Measurements from ENCODE around the gene OR8S1. TPM values are rescaled to one million over a fixed set of nuclear protein-coding genes. Genes with fewer than 3 reads are reported as not detected.

Gene OR8S1
- total and polyA plus RNA-seq, 4 donors = not detected

GRCh38 chr12:48567731-48568130, 42.3 kb downstream of the OR8S1 start:
- Histone ChIP-seq H3K9me3 (ENCODE audit: control insufficient read depth in 4 of 4, low read length in 3 of 4) (no peaks in the 10 kb centered on the region), H3K4me1 (ENCODE audit: control insufficient read depth in 4 of 4, insufficient read depth in 4 of 4, low read length in 3 of 4) (no peaks in the 10 kb centered on the region), H3K36me3 (ENCODE audit: control insufficient read depth in 4 of 4, insufficient read depth in 3 of 4, low read depth in 1 of 4, low read length in 3 of 4) (no peaks in the 10 kb centered on the region), H3K27ac (ENCODE audit: low read depth in 1 of 2, low read length in 2 of 2) (no peak overlapping the region), H3K27me3 (ENCODE audit: control insufficient read depth in 4 of 4, insufficient read depth in 4 of 4, low read length in 3 of 4) (peaks cover 0 to 5% (median 1%) of the 10 kb centered on the region in 4 donors), H3K9ac (ENCODE audit: low read depth in 1 of 2, low read length in 2 of 2) (no peak overlapping the region), H3K4me3 (ENCODE audit: low read depth in 1 of 3, low read length in 3 of 3) (no peak overlapping the region)
- no peak for TF ChIP-seq FOXA1 (IDR thresholded peaks at IDR 0.05)
- no peak for TF ChIP-seq HNF4G (IDR thresholded peaks at IDR 0.05)
- TF ChIP-seq ATF3 (IDR thresholded peaks at IDR 0.05) = no peak
- no peak for TF ChIP-seq CTCF (IDR thresholded peaks at IDR 0.05; ENCODE audit: low read depth, low read length, missing input control)
- TF ChIP-seq HNF4A (conservative IDR thresholded peaks at IDR 0.05) = no peak
- TF ChIP-seq, protein P1, sequence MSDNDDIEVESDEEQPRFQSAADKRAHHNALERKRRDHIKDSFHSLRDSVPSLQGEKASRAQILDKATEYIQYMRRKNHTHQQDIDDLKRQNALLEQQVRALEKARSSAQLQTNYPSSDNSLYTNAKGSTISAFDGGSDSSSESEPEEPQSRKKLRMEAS (IDR thresholded peaks at IDR 0.05) = no peak
- TF ChIP-seq, protein P2, sequence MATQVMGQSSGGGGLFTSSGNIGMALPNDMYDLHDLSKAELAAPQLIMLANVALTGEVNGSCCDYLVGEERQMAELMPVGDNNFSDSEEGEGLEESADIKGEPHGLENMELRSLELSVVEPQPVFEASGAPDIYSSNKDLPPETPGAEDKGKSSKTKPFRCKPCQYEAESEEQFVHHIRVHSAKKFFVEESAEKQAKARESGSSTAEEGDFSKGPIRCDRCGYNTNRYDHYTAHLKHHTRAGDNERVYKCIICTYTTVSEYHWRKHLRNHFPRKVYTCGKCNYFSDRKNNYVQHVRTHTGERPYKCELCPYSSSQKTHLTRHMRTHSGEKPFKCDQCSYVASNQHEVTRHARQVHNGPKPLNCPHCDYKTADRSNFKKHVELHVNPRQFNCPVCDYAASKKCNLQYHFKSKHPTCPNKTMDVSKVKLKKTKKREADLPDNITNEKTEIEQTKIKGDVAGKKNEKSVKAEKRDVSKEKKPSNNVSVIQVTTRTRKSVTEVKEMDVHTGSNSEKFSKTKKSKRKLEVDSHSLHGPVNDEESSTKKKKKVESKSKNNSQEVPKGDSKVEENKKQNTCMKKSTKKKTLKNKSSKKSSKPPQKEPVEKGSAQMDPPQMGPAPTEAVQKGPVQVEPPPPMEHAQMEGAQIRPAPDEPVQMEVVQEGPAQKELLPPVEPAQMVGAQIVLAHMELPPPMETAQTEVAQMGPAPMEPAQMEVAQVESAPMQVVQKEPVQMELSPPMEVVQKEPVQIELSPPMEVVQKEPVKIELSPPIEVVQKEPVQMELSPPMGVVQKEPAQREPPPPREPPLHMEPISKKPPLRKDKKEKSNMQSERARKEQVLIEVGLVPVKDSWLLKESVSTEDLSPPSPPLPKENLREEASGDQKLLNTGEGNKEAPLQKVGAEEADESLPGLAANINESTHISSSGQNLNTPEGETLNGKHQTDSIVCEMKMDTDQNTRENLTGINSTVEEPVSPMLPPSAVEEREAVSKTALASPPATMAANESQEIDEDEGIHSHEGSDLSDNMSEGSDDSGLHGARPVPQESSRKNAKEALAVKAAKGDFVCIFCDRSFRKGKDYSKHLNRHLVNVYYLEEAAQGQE (IDR thresholded peaks at IDR 0.05) = no peak
- no peak for DNase-seq (ENCODE audit: low spot score)
- WGBS = 79% methylated on average over 4 of the region's 4 CpGs

- TF ChIP-seq HNF4A (conservative IDR thresholded peaks at IDR 0.05) = no peak
- TF ChIP-seq, protein P1 (IDR thresholded peaks at IDR 0.05) = no peak
- TF ChIP-seq, protein P3, sequence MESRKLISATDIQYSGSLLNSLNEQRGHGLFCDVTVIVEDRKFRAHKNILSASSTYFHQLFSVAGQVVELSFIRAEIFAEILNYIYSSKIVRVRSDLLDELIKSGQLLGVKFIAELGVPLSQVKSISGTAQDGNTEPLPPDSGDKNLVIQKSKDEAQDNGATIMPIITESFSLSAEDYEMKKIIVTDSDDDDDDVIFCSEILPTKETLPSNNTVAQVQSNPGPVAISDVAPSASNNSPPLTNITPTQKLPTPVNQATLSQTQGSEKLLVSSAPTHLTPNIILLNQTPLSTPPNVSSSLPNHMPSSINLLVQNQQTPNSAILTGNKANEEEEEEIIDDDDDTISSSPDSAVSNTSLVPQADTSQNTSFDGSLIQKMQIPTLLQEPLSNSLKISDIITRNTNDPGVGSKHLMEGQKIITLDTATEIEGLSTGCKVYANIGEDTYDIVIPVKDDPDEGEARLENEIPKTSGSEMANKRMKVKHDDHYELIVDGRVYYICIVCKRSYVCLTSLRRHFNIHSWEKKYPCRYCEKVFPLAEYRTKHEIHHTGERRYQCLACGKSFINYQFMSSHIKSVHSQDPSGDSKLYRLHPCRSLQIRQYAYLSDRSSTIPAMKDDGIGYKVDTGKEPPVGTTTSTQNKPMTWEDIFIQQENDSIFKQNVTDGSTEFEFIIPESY (IDR thresholded peaks at IDR 0.05) = no peak
- TF ChIP-seq FOXA2 (IDR thresholded peaks at IDR 0.05) = no peak
- TF ChIP-seq NR2F2 (IDR thresholded peaks at IDR 0.05) = no peak
- TF ChIP-seq TAF1 (conservative IDR thresholded peaks at IDR 0.05) = no peak
- H3K9ac ChIP-seq (ENCODE audit: low read depth in 1 of 2, low read length in 2 of 2) = no peak within 1 kb of the TSS
- 65% methylated on average over 1 of the region's 1 CpG for WGBS
- no peaks in the 10 kb centered on the region for H3K9me3 ChIP-seq (ENCODE audit: control insufficient read depth in 4 of 4, low read length in 3 of 4)
- no peaks in the 10 kb centered on the region for H3K4me1 ChIP-seq (ENCODE audit: control insufficient read depth in 4 of 4, insufficient read depth in 4 of 4, low read length in 3 of 4)
- no peak for DNase-seq (ENCODE audit: low spot score)
- H3K36me3 ChIP-seq (ENCODE audit: control insufficient read depth in 4 of 4, insufficient read depth in 3 of 4, low read depth in 1 of 4, low read length in 3 of 4) = no peaks in the 10 kb centered on the region
- H3K4me3 ChIP-seq (ENCODE audit: low read depth in 1 of 3, low read length in 3 of 3) = no peak within 1 kb of the TSS
- H3K27me3 ChIP-seq (ENCODE audit: control insufficient read depth in 4 of 4, insufficient read depth in 4 of 4, low read length in 3 of 4) = peaks cover 0 to 5% (median 1%) of the 10 kb centered on the region in 4 donors
- no peak within 1 kb of the TSS for H3K27ac ChIP-seq (ENCODE audit: low read depth in 1 of 2, low read length in 2 of 2)
Measured at GRCh38 chr12:48569946-48570345, 44.5 kb downstream of the OR8S1 start, which contains the start of gene LALBA. Gene LALBA, minus strand, starts transcription at chr12:48570046. Its CDS starts 26 bp downstream, at chr12:48570020.
